H1 (cell line): ENCODE measurements around the gene CD34. TPM values are rescaled to one million over a fixed set of nuclear protein-coding genes. Genes with fewer than 3 reads are reported as not detected.

ENCODE experiments used
- CTCF ChIA-PET: fragments of 300-600 bp; sonication (Branson Sonifier 250); formaldehyde crosslinking; loops from one replicate; lab custom pipeline; 2021; ENCODE audit not compliant: partially characterized antibody; lab: Charles Lee
- POLR2A ChIA-PET: fragments of 300-600 bp; sonication (Branson Sonifier 250); formaldehyde crosslinking; loops from one replicate; lab custom pipeline; 2021; ENCODE audit warnings: inconsistent platforms; ENCODE audit not compliant: partially characterized antibody; lab: Charles Lee
- DNase-seq, 2 experiments: peaks; one replicate each; pipeline versions ENCODE4 v3.0.0 to v3.0.0-alpha.2; 2010 to 2022; ENCODE audit warnings: low spot score in 2 of 2, low read depth in 1 of 2, mixed read lengths in 1 of 2
- FAIRE-seq: peaks from 2 replicates; lab custom pipeline; 2011; peaks lifted over from hg19 to GRCh38; lab: Jason Lieb, UNC
- H2AFZ ChIP-seq: 2 replicates; pipeline ENCODE4 v1.8.1; 2012; ENCODE audit warnings: low read length, inconsistent platforms
- H2AK5ac ChIP-seq: 2 replicates; pipeline ENCODE4 v1.6.1; 2013; ENCODE audit warnings: low read depth, low read length
- H2BK120ac ChIP-seq: replicated peaks from 2 replicates; pipeline ENCODE3; 2013; ENCODE audit warnings: low read depth, low read length, inconsistent platforms
- H2BK12ac ChIP-seq: 2 replicates; pipeline ENCODE4 v1.6.1; 2013; ENCODE audit warnings: low read depth, low read length
- H2BK15ac ChIP-seq: 2 replicates; pipeline ENCODE4 v1.6.1; 2013; ENCODE audit warnings: low read length
- H2BK20ac ChIP-seq: 2 replicates; pipeline ENCODE4 v1.6.1; 2013; ENCODE audit warnings: low read length
- H2BK5ac ChIP-seq: 2 replicates; pipeline ENCODE4 v1.6.1; 2013; ENCODE audit warnings: low read depth, low read length
- H3K14ac ChIP-seq: 2 replicates; pipeline ENCODE4 v1.6.1; 2013; ENCODE audit warnings: inconsistent platforms; ENCODE audit not compliant: insufficient read length
- H3K18ac ChIP-seq: 2 replicates; pipeline ENCODE4 v1.6.1; 2013; ENCODE audit warnings: low read length; ENCODE audit errors: extremely low read depth
- H3K23ac ChIP-seq: 2 replicates; pipeline ENCODE4 v1.6.1; 2013; ENCODE audit warnings: inconsistent platforms; ENCODE audit not compliant: insufficient read length
- H3K23me2 ChIP-seq: 2 replicates; pipeline ENCODE4 v1.6.1; 2013; ENCODE audit warnings: low read depth, low read length
- H3K27ac ChIP-seq: 2 replicates; pipeline ENCODE4 v1.6.1; 2011; ENCODE audit warnings: low read depth, low read length, inconsistent platforms
- H3K27me3 ChIP-seq, 4 experiments: replicated peaks in 1 of 4; 1 replicate in 1 of 4; 2 replicates in 3 of 4; pipeline versions ENCODE4 v1.6.1 to v1.8.1; 2011 to 2013; ENCODE audit warnings: low read length in 3 of 4, mild to moderate bottlenecking in 3 of 4, inconsistent platforms in 2 of 4, mixed read lengths in 2 of 4, moderate library complexity in 1 of 4; ENCODE audit not compliant: control insufficient read depth in 3 of 4, insufficient read depth in 3 of 4; ENCODE audit errors: extremely low read depth in 1 of 4
- H3K36me3 ChIP-seq, 4 experiments: 2 replicates each; pipeline versions ENCODE4 v1.6.1 to v1.8.1; 2011 to 2013; ENCODE audit warnings: mild to moderate bottlenecking in 4 of 4, low read length in 3 of 4, moderate library complexity in 2 of 4, control low read depth in 1 of 4, inconsistent platforms in 1 of 4; ENCODE audit not compliant: insufficient read depth in 4 of 4, control insufficient read depth in 2 of 4
- H3K4ac ChIP-seq: replicated peaks from 2 replicates; pipeline ENCODE3; 2013; ENCODE audit warnings: low read length, low read depth, mixed read lengths, inconsistent platforms; ENCODE audit not compliant: insufficient read length
- H3K4me1 ChIP-seq, 4 experiments: replicated peaks in 1 of 4; 1 replicate in 1 of 4; 2 replicates in 3 of 4; pipeline versions ENCODE4 v1.6.1 to v1.8.1; 2011 to 2013; ENCODE audit warnings: low read length in 3 of 4, inconsistent platforms in 2 of 4, mixed read lengths in 1 of 4; ENCODE audit not compliant: insufficient read depth in 4 of 4, control insufficient read depth in 3 of 4
- H3K4me2 ChIP-seq, 2 experiments: 2 replicates each; pipeline versions ENCODE4 v1.6.1 to v1.8.1; 2011 to 2013; ENCODE audit warnings: low read depth in 2 of 2, low read length in 2 of 2, control low read depth in 1 of 2, inconsistent platforms in 1 of 2, mild to moderate bottlenecking in 1 of 2; ENCODE audit not compliant: insufficient read depth in 1 of 2
- H3K4me3 ChIP-seq, 4 experiments: fragments of 200-600, 300-600 bp in 1 of 4; sonication (generic), shearing (Covaris generic), sonication (Bioruptor Twin) in 1 of 4; 2 replicates each; pipeline versions ENCODE4 v1.5.1 to v1.8.1; 2011 to 2016; ENCODE audit warnings: low read length in 4 of 4, low read depth in 3 of 4, control low read depth in 2 of 4, inconsistent platforms in 2 of 4, mild to moderate bottlenecking in 2 of 4, mixed read lengths in 1 of 4, moderate library complexity in 1 of 4; ENCODE audit not compliant: insufficient read depth in 2 of 4; ENCODE audit errors: extremely low read depth in 1 of 4
- H3K56ac ChIP-seq: replicated peaks from 2 replicates; pipeline ENCODE3; 2013; ENCODE audit warnings: low read depth, mild to moderate bottlenecking, mixed read lengths, low read length, inconsistent platforms; ENCODE audit not compliant: insufficient read length
- H3K79me1 ChIP-seq: 2 replicates; pipeline ENCODE4 v1.6.1; 2013; ENCODE audit warnings: low read depth, low read length, control low read depth
- H3K79me2 ChIP-seq, 2 experiments: 2 replicates each; pipeline versions ENCODE4 v1.6.1 to v1.8.1; 2012 to 2013; ENCODE audit warnings: low read length in 2 of 2, mild to moderate bottlenecking in 2 of 2, inconsistent platforms in 1 of 2; ENCODE audit not compliant: insufficient read depth in 2 of 2, control insufficient read depth in 1 of 2
- H3K9ac ChIP-seq, 4 experiments: replicated peaks in 1 of 4; 1 replicate in 1 of 4; 2 replicates in 3 of 4; pipeline versions ENCODE4 v1.6.1 to v1.8.1; 2011 to 2013; ENCODE audit warnings: low read depth in 3 of 4, low read length in 3 of 4, control low read depth in 2 of 4, mild to moderate bottlenecking in 2 of 4, moderate library complexity in 2 of 4, inconsistent platforms in 1 of 4; ENCODE audit errors: extremely low read depth in 1 of 4
- H3K9me3 ChIP-seq, 2 experiments: 2 replicates each; pipeline versions ENCODE4 v1.6.1 to v1.8.1; 2012 to 2013; ENCODE audit warnings: mild to moderate bottlenecking in 2 of 2, moderate library complexity in 2 of 2, control low read depth in 1 of 2, inconsistent platforms in 1 of 2, low read depth in 1 of 2, low read length in 1 of 2, mixed read lengths in 1 of 2; ENCODE audit not compliant: insufficient read depth in 2 of 2
- H4K20me1 ChIP-seq, 2 experiments: replicated peaks in 1 of 2; 2 replicates each; pipeline versions ENCODE3 to v1.8.1; 2011 to 2013; ENCODE audit warnings: inconsistent platforms in 2 of 2, low read length in 2 of 2, mild to moderate bottlenecking in 1 of 2; ENCODE audit not compliant: insufficient read depth in 2 of 2, control insufficient read depth in 1 of 2
- H4K5ac ChIP-seq: 2 replicates; pipeline ENCODE4 v1.6.1; 2013; ENCODE audit warnings: low read length, low read depth, mixed read lengths, inconsistent platforms; ENCODE audit not compliant: insufficient read length
- H4K8ac ChIP-seq: 2 replicates; pipeline ENCODE4 v1.8.0; 2013; ENCODE audit warnings: mild to moderate bottlenecking, moderate library complexity, low read length, inconsistent platforms; ENCODE audit not compliant: insufficient read depth; ENCODE audit errors: extremely low read depth
- H4K91ac ChIP-seq: replicated peaks from 2 replicates; pipeline ENCODE3; 2013; ENCODE audit warnings: low read length, mixed read lengths, inconsistent platforms; ENCODE audit not compliant: insufficient read length
- SIN3A ChIP-seq, 2 experiments: IDR thresholded peaks in 1 of 2; conservative IDR thresholded peaks in 1 of 2; 2 replicates each; pipeline ENCODE4 v1.6.1; 2011 to 2012; ENCODE audit warnings: low read length in 2 of 2, improper control_type of control experiment in 1 of 2, low read depth in 1 of 2, mild to moderate bottlenecking in 1 of 2
- USF2 ChIP-seq: IDR thresholded peaks from 2 replicates; pipeline ENCODE4 v1.6.1; 2011; ENCODE audit warnings: low read length, improper control_type of control experiment
- WGBS, 2 experiments: shearing (Covaris generic) in 1 of 2; methylation state at CpG; one replicate each; pipeline versions ENCODE4 v1.1.6 to v1.1.7; 2013 to 2015; ENCODE audit warnings: low lambda C conversion rate in 2 of 2, mixed read lengths in 2 of 2, inconsistent platforms in 1 of 2, low coverage in 1 of 2, missing lambda C conversion rate in 1 of 2; ENCODE audit not compliant: insufficient replicate concordance in 2 of 2, insufficient coverage in 1 of 2, insufficient read length in 1 of 2; ENCODE audit errors: extremely low coverage in 1 of 2, missing lambda C conversion rate in 1 of 2; 5-methylcytosine and 5-hydroxymethylcytosine counted together
- polyA plus RNA-seq, 7 experiments: library from polyadenylated mRNA; depleted of rRNA in 3 of 7; stranded (reverse) in 5 of 7; unstranded in 2 of 7; fragments of >200 nt in 5 of 7; fragments of 200-250 nt in 2 of 7; gene quantifications; 1 replicate in 5 of 7; 2 replicates in 1 of 7; 4 replicates in 1 of 7; pipeline versions ENCODE4 v1.2.1 to v1.2.3, GENCODE V29; 2011 to 2013; ENCODE audit warnings: missing spikeins in 2 of 7, mixed read lengths in 2 of 7
- total RNA-seq: library from RNA; stranded (reverse); fragmentation: NEBNext Ultra II Directional; extraction: Animal tissue kit (Norgen Biotek cat#: 25700); gene quantifications from 2 replicates; pipeline ENCODE4 v1.2.1, GENCODE V29; 2021

The CD34 gene
- total and polyA plus RNA-seq, 2 of the 8 experiments (the other 6 are each of a cell fraction or from before 2014, with no cell fraction given), result 0.39 to 0.54 TPM

GRCh38 chr1:207954104-207954503 lies 43.2 kb upstream of the CD34 start:
- Histone ChIP-seq H4K8ac (no peak overlapping the region), H3K9me3 (no peaks in the 10 kb centered on the region), H3K4me1 (peaks cover 0 to 2% (median 0%) of the 10 kb centered on the region in 4 experiments; a peak in 1 of 7 replicates), H2BK12ac (no peak overlapping the region), H3K23me2 (peaks cover under 1% of the 10 kb centered on the region; the same call in 1 of the 2 replicates), H2BK5ac (no peak overlapping the region), H3K27me3 (peaks cover 13 to 22% (median 19%) of the 10 kb centered on the region in 4 experiments), H3K23ac (no peak overlapping the region), H4K91ac (no peak overlapping the region), H4K5ac (no peak overlapping the region), H3K9ac (no peak overlapping the region), H3K79me1 (no peaks in the 10 kb centered on the region), H3K56ac (no peak overlapping the region), H3K36me3 (no peaks in the 10 kb centered on the region), H2BK120ac (no peak overlapping the region), H3K4ac (no peak overlapping the region), H2AK5ac (no peak overlapping the region), H3K4me2 (no peak overlapping the region), H3K79me2 (no peaks in the 10 kb centered on the region), H2BK15ac (no peak overlapping the region)
- POLR2A ChIA-PET, result no interaction called here
- DNase-seq (no peak), FAIRE-seq (no peak)
- TF ChIP-seq SIN3A (conservative IDR thresholded peaks at IDR 0.05 in 1 of 2, IDR thresholded peaks at IDR 0.05 in 1 of 2; ENCODE audit: low read depth in 1 of 2, low read length in 2 of 2), result no peak
- no peak for TF ChIP-seq USF2
- TF ChIP-seq, all 59 proteins: peak for 0
- Histone ChIP-seq H3K14ac (no peak overlapping the region), H2BK20ac (no peak overlapping the region), H3K4me3 (no peak overlapping the region), H2AFZ (no peak overlapping the region), H3K27ac (no peak overlapping the region), H3K18ac (no peak overlapping the region), H4K20me1 (no peaks in the 10 kb centered on the region)
- 100% methylated on average over 1 of the region's 1 CpG; no CpG with 5 or more reads in 1 of the 2 experiments for WGBS, 2 experiments
- CTCF ChIA-PET, result interaction anchor here (0.8 to 2.0 kb wide), 4 partner anchors 9 to 68 kb away, joined by 3 to 11 read pairs (median 4); no protein-coding TSS in a partner anchor
